HepG2 (cell line): ENCODE measurements around the gene KIAA1755. TPM values are rescaled to one million over a fixed set of nuclear protein-coding genes. Genes with fewer than 3 reads are reported as not detected.
A peak's percentile ranks its signal among the peaks of the same experiment; 100 is the strongest.
"Not testable (repeated sequence)": the region's sequence is repeated elsewhere in the genome, so short reads cannot be mapped to it uniquely, and the experiment has no call there.

Experiments used
- ATAC-seq: fragments of 200-7000 bp; cut with Tn5 transposase; 3 replicates; pipeline ENCODE4 v1.9.1; 2020; ENCODE audit warnings: mild to moderate bottlenecking, moderate library complexity
- BruUV-seq: library from RNA; stranded (reverse); fragments of 400-500 nt; replicated peaks from 2 replicates; lab custom pipeline; 2021; lab: Mats Ljungman, UMichigan
- CTCF ChIA-PET: fragments of 300-600 bp; formaldehyde crosslinking; extraction: SDS; loops from one replicate; lab custom pipeline; 2021; ENCODE audit warnings: low total read pairs, inconsistent platforms, low intra/inter-chr PET ratio; lab: Yijun Ruan, JAX
- POLR2A ChIA-PET: fragments of 350-600 bp; sonication (Branson Sonifier 250); formaldehyde crosslinking; loops from one replicate; lab custom pipeline; 2020; ENCODE audit warnings: antibody characterized with exemption, inconsistent platforms; lab: Yijun Ruan, JAX
- DNase-seq: peaks from one replicate; pipeline ENCODE4 v3.0.0-alpha.2; 2015; ENCODE audit warnings: low spot score
- FAIRE-seq: peaks from 3 replicates; lab custom pipeline; 2011; peaks lifted over from hg19 to GRCh38; lab: Jason Lieb, UNC
- H2AFZ ChIP-seq: one replicate; pipeline ENCODE4 v1.6.1; 2011; ENCODE audit warnings: low read length, inconsistent platforms
- H3K27ac ChIP-seq: fragments of 300-600 bp; 3 replicates; pipeline ENCODE4 v1.8.0; 2011; ENCODE audit warnings: mixed run types, mild to moderate bottlenecking, mixed read lengths, low read length, inconsistent platforms; ENCODE audit not compliant: insufficient read depth; ENCODE audit errors: extremely low read length
- H3K27me3 ChIP-seq, 2 experiments: fragments of 200-600 bp in 1 of 2; 2 replicates in 1 of 2; 3 replicates in 1 of 2; pipeline versions ENCODE4 v1.6.0 to v1.8.0; 2011; ENCODE audit warnings: low read length in 2 of 2, mild to moderate bottlenecking in 2 of 2, moderate library complexity in 2 of 2, inconsistent platforms in 1 of 2; ENCODE audit not compliant: insufficient read depth in 2 of 2, control insufficient read depth in 1 of 2
- H3K36me3 ChIP-seq, 2 experiments: fragments of 200-600 bp in 1 of 2; replicated peaks in 1 of 2; 2 replicates in 1 of 2; 3 replicates in 1 of 2; pipeline versions ENCODE4 v1.5.1 to v1.8.0; 2011; ENCODE audit warnings: low read length in 2 of 2, inconsistent platforms in 1 of 2; ENCODE audit not compliant: insufficient read depth in 2 of 2, control insufficient read depth in 1 of 2
- H3K4me1 ChIP-seq: 2 replicates; pipeline ENCODE4 v1.5.1; 2012; ENCODE audit warnings: low read length, inconsistent platforms; ENCODE audit not compliant: insufficient read depth
- H3K4me2 ChIP-seq: 2 replicates; pipeline ENCODE4 v1.6.0; 2011; ENCODE audit warnings: low read depth, low read length, inconsistent platforms
- H3K4me3 ChIP-seq, 3 experiments: fragments of 200-600 bp in 1 of 3; sonication (generic), shearing (Covaris generic) in 1 of 3; replicated peaks in 1 of 3; 2 replicates each; pipeline ENCODE4 v1.5.1; 2011 to 2016; ENCODE audit warnings: low read length in 3 of 3, inconsistent platforms in 2 of 3, low read depth in 2 of 3, mild to moderate bottlenecking in 2 of 3, control low read depth in 1 of 3, mixed read lengths in 1 of 3; ENCODE audit not compliant: insufficient read depth in 1 of 3
- H3K79me2 ChIP-seq: one replicate; pipeline ENCODE4 v1.6.1; 2011; ENCODE audit warnings: low read length, inconsistent platforms; ENCODE audit not compliant: insufficient read depth
- H3K9ac ChIP-seq: 2 replicates; pipeline ENCODE4 v1.6.0; 2011; ENCODE audit warnings: mild to moderate bottlenecking, low read depth, low read length, inconsistent platforms; ENCODE audit not compliant: insufficient read depth
- H3K9me3 ChIP-seq: 2 replicates; pipeline ENCODE4 v1.5.1; 2012; ENCODE audit warnings: mild to moderate bottlenecking, low read length
- H4K20me1 ChIP-seq: 2 replicates; pipeline ENCODE4 v1.6.0; 2011; ENCODE audit warnings: inconsistent platforms, mild to moderate bottlenecking, low read length, moderate library complexity; ENCODE audit not compliant: insufficient read depth
- MIER2 ChIP-seq: IDR thresholded peaks from 2 replicates; pipeline ENCODE4 v1.6.1; 2016; ENCODE audit warnings: missing biosample characterization, missing genetic modification reagents
- REXO4 ChIP-seq: sonication (generic); formaldehyde crosslinking; IDR thresholded peaks from 2 replicates; pipeline ENCODE4 v1.8.0; 2022; ENCODE audit warnings: missing genetic modification reagents, mild to moderate bottlenecking, borderline replicate concordance
- WGBS: methylation state at CpG from one replicate; pipeline ENCODE4 v1.1.6; 2017; ENCODE audit warnings: low lambda C conversion rate; 5-methylcytosine and 5-hydroxymethylcytosine counted together
- in situ Hi-C: cut with HindIII; loops from 2 replicates; pipeline ENCODE4 v1.10.0; 2017; ENCODE audit warnings: low pct_unique_long_range_greater_than_20kb; ENCODE audit not compliant: extremely low pct_ligation_motif_present
- intact Hi-C: fragments of 100-400 bp; cut with micrococcal nuclease; formaldehyde crosslinking; loops from one replicate; pipeline ENCODE4 v1.10.0; 2022; ENCODE audit not compliant: unreplicated experiment
- polyA plus RNA-seq, 8 experiments: library from polyadenylated mRNA; depleted of rRNA in 3 of 8; stranded (reverse) in 7 of 8; unstranded in 1 of 8; fragments of >200 nt; fragmentation: Illumina TruSeq in 4 of 8; extraction: Trizol in 4 of 8; gene quantifications; 2 replicates each; pipeline versions ENCODE4 v1.2.1 to v1.2.3, GENCODE V29; 2011 to 2016; ENCODE audit warnings: low read depth in 4 of 8, missing spikeins in 1 of 8, mixed read lengths in 1 of 8; ENCODE audit not compliant: insufficient read depth in 1 of 8
- total RNA-seq, 5 experiments: library from RNA; depleted of rRNA; stranded (reverse); fragments of >200 nt; fragmentation: Illumina TruSeq; extraction: Trizol; gene quantifications; 2 replicates each; pipeline ENCODE4 v1.2.3, GENCODE V29; 2016; ENCODE audit warnings: low read depth in 1 of 5

KIAA1755 gene
- total and polyA plus RNA-seq, 2 of the 13 experiments (the other 11 are each of a cell fraction or from before 2014, with no cell fraction given), result 0.04 TPM; not detected in 1

GRCh38 chr20:38252292-38253288 is 7.9 kb downstream of the KIAA1755 start:
- no peak overlapping the region for H3K4me2 ChIP-seq
- FAIRE-seq (no peak), ATAC-seq (peak; percentile 53), DNase-seq (no peak)
- no peak overlapping the region for H3K9ac ChIP-seq
- H3K4me1 ChIP-seq, result no peaks in the 10 kb centered on the region
- CTCF ChIA-PET, result no interaction called here
- H3K27me3 ChIP-seq, result peaks cover 0 to 8% of the 10 kb centered on the region in 2 experiments; a peak in 2 of 5 replicates
- no peak overlapping the region for H3K4me3 ChIP-seq
- no peaks in the 10 kb centered on the region for H3K79me2 ChIP-seq
- H2AFZ ChIP-seq, result no peak overlapping the region
- BruUV-seq, result no TSS peak
- in situ Hi-C loops (no loop called here), intact Hi-C loops (no loop called here)
- H3K27ac ChIP-seq, result no peak overlapping the region
- TF ChIP-seq REXO4 (CRISPR knock-in tag) (0 out of 2 replicates have a peak, but pooled peaks have one; percentile 13), MIER2 (CRISPR knock-in tag) (no peak)
- H4K20me1 ChIP-seq, result no peaks in the 10 kb centered on the region
- H3K9me3 ChIP-seq, result no peaks in the 10 kb centered on the region
- POLR2A ChIA-PET, result no interaction called here
- H3K36me3 ChIP-seq, result no peaks in the 10 kb centered on the region
- 29% methylated on average over 20 of the region's 20 CpGs for WGBS

GRCh38 chr20:38251441-38251840 is 9.1 kb downstream of the KIAA1755 start:
- WGBS, result 65% methylated on average over 6 of the region's 6 CpGs
- H4K20me1 ChIP-seq, H3K36me3 ChIP-seq, intact Hi-C loops, H3K9me3 ChIP-seq, in situ Hi-C loops, BruUV-seq, H3K27ac ChIP-seq, FAIRE-seq, POLR2A ChIA-PET, H3K4me3 ChIP-seq, CTCF ChIA-PET, H3K27me3 ChIP-seq, H3K4me2 ChIP-seq, H3K9ac ChIP-seq, DNase-seq, H3K4me1 ChIP-seq, ATAC-seq, H3K79me2 ChIP-seq, H2AFZ ChIP-seq: not testable (repeated sequence)
